ENCODE measurements around the gene GNAS-AS1.

DNA sequence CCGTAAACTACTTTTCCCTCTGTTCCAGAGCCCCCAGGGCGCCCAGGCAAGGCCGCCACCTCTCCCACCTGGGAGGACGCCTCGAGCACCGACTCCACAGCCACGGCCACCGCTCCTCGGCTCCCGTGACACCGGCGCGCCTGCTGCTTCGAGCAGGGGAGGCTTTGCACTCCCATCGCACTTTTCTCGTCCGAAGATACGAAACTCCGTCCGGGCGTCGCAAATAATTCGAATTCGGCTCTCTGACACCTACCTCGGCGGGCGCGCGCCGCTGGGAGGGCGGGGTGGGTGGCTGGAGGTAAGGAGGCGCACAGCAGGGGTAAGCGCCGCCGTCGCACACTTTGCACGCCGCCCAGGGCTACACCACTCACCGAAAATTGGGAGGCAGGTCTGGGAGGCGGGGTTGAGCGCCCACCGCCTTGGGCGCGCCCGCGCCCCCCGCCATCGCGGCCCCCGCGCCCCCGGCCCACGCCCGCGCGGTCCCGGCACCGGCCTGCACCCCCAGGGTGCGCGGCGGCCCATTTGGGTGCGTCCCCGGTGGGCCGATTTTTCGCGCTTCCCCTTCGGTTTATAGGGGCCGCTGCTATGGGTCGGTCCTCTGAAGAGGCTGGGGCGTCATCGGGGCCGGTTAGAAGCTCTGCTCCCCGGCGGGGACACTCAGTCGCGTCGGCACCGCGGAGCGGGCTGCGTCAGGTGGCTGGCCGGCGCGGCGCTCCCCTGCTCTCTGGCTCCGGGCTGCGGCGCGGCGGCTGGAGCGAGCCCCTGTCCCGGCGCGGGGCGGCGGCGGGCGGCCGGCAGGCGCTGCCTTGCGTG, 38.0 kb upstream of the GNAS-AS1 start:
- TF ChIP-seq, protein P1, sequence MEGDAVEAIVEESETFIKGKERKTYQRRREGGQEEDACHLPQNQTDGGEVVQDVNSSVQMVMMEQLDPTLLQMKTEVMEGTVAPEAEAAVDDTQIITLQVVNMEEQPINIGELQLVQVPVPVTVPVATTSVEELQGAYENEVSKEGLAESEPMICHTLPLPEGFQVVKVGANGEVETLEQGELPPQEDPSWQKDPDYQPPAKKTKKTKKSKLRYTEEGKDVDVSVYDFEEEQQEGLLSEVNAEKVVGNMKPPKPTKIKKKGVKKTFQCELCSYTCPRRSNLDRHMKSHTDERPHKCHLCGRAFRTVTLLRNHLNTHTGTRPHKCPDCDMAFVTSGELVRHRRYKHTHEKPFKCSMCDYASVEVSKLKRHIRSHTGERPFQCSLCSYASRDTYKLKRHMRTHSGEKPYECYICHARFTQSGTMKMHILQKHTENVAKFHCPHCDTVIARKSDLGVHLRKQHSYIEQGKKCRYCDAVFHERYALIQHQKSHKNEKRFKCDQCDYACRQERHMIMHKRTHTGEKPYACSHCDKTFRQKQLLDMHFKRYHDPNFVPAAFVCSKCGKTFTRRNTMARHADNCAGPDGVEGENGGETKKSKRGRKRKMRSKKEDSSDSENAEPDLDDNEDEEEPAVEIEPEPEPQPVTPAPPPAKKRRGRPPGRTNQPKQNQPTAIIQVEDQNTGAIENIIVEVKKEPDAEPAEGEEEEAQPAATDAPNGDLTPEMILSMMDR (IDR thresholded peaks at IDR 0.05), result no peak
- no peak for TF ChIP-seq EZH2 (IDR thresholded peaks at IDR 0.05; ENCODE audit: borderline replicate concordance, insufficient read depth, low read depth, low read length, poor library complexity, severe bottlenecking)

All from B cell (primary cell).